Activated CD4-positive, alpha-beta T cell treated with anti-CD3 and anti-CD28 coated beads, Interleukin-2, amount 10 ng/mL, durations not matched to agents 7 days and 5 days (primary cell): ENCODE results near the gene TJP3. TPM values are rescaled to one million over a fixed set of nuclear protein-coding genes. Genes with fewer than 3 reads are reported as not detected.
"Not testable (repeated sequence)": the region's sequence is repeated elsewhere in the genome, so short reads cannot be mapped to it uniquely, and the experiment has no call there.

ENCODE experiments used
- CTCF ChIA-PET: fragments of 350-600 bp; sonication (Branson Sonifier 250); formaldehyde crosslinking; loops from one replicate; lab custom pipeline; 2021; ENCODE audit warnings: antibody characterized with exemption; lab: Charles Lee
- POLR2A ChIA-PET: fragments of 350-600 bp; sonication (Branson Sonifier 250); formaldehyde crosslinking; loops from one replicate; lab custom pipeline; 2021; ENCODE audit warnings: antibody characterized with exemption; lab: Charles Lee
- DNase-seq: peaks from one replicate; pipeline ENCODE4 v3.0.0-alpha.2; 2020
- H3K27ac Mint-ChIP-seq: one replicate; pipeline ENCODE4 v1.8.0; 2021; ENCODE audit warnings: mild to moderate bottlenecking, moderate library complexity, mixed read lengths
- H3K27me3 Mint-ChIP-seq: one replicate; pipeline ENCODE4 v1.8.0; 2021; ENCODE audit warnings: mixed read lengths
- H3K36me3 Mint-ChIP-seq: one replicate; pipeline ENCODE4 v1.8.0; 2021; ENCODE audit warnings: low read depth, mixed read lengths
- H3K4me1 Mint-ChIP-seq: one replicate; pipeline ENCODE4 v1.8.0; 2021; ENCODE audit warnings: mixed read lengths
- H3K4me3 Mint-ChIP-seq: one replicate; pipeline ENCODE4 v1.8.0; 2021; ENCODE audit warnings: mild to moderate bottlenecking, moderate library complexity, mixed read lengths
- H3K9me3 Mint-ChIP-seq: one replicate; pipeline ENCODE4 v1.8.0; 2021; ENCODE audit warnings: mixed read lengths
- total RNA-seq, 2 experiments: library from RNA; stranded (reverse); gene quantifications; one replicate each; pipeline ENCODE4 v1.2.3, GENCODE V29; 2021

TJP3 gene
- total RNA-seq, 2 experiments from 2014 or later, result 2.7 to 3.5 TPM

GRCh38 chr19:3753631-3754410 lies 45.6 kb downstream of the TJP3 start:
- peaks cover 8% of the 10 kb centered on the region for H3K4me1 Mint-ChIP-seq
- CTCF ChIA-PET, result interaction anchor here (2.6 kb wide), 1 partner anchor 9 kb away, joined by 8 read pairs; the partner anchor contains the start of gene MRPL54
- H3K36me3 Mint-ChIP-seq, result peaks cover 37% of the 10 kb centered on the region
- no peak overlapping the region for H3K27ac Mint-ChIP-seq
- POLR2A ChIA-PET, result no interaction called here
- H3K9me3 Mint-ChIP-seq, result no peaks in the 10 kb centered on the region
- no peak overlapping the region for H3K4me3 Mint-ChIP-seq
- no peaks in the 10 kb centered on the region for H3K27me3 Mint-ChIP-seq
- no peak for DNase-seq

GRCh38 chr19:3757705-3758104 lies 49.5 kb downstream of the TJP3 start:
- H3K9me3 Mint-ChIP-seq, DNase-seq, H3K27me3 Mint-ChIP-seq, H3K4me3 Mint-ChIP-seq, POLR2A ChIA-PET: not testable (repeated sequence)
- H3K36me3 Mint-ChIP-seq, result peaks cover 24% of the 10 kb centered on the region
- peaks cover 29% of the 10 kb centered on the region for H3K4me1 Mint-ChIP-seq
- peak overlapping the region; percentile 41 for H3K27ac Mint-ChIP-seq
- CTCF ChIA-PET, result interaction anchor here (3.0 kb wide), 1 partner anchor 64 kb away, joined by 12 read pairs; no protein-coding TSS in a partner anchor

- not testable (repeated sequence) for DNase-seq, H3K27ac Mint-ChIP-seq
- CTCF ChIA-PET, result interaction anchor here (3.0 kb wide), 1 partner anchor 63 kb away, joined by 12 read pairs; no protein-coding TSS in a partner anchor
These were observed 50.1 kb downstream of the TJP3 start for GRCh38 chr19:3758297-3758696.

GRCh38 chr19:3759482-3760254 lies 51.5 kb downstream of the TJP3 start:
- ChIA-PET CTCF (interaction anchor here (1.6 to 3.0 kb wide), 4 partner anchors 18 to 62 kb away, joined by 3 to 12 read pairs (median 6); no protein-coding TSS in a partner anchor), POLR2A (no interaction called here)
- no peak for DNase-seq
- H3K27me3 Mint-ChIP-seq, result no peaks in the 10 kb centered on the region
- peaks cover 34% of the 10 kb centered on the region for H3K4me1 Mint-ChIP-seq
- no peaks in the 10 kb centered on the region for H3K9me3 Mint-ChIP-seq
- H3K4me3 Mint-ChIP-seq, result peak overlapping the region; percentile 99
- peaks cover 26% of the 10 kb centered on the region for H3K36me3 Mint-ChIP-seq
- peak overlapping the region; percentile 9 for H3K27ac Mint-ChIP-seq

More at GRCh38 chr19:3758297-3758696, 50.1 kb downstream of the TJP3 start:
- H3K4me1 Mint-ChIP-seq, result peaks cover 35% of the 10 kb centered on the region
- H3K4me3 Mint-ChIP-seq, H3K9me3 Mint-ChIP-seq, H3K27me3 Mint-ChIP-seq, POLR2A ChIA-PET: not testable (repeated sequence)
- peaks cover 27% of the 10 kb centered on the region for H3K36me3 Mint-ChIP-seq

- H3K4me1 Mint-ChIP-seq, result peaks cover 31% of the 10 kb centered on the region
- peaks cover 18% of the 10 kb centered on the region for H3K36me3 Mint-ChIP-seq
- ChIA-PET POLR2A (no interaction called here), CTCF (interaction anchor here (0.6 to 3.9 kb wide), 10 partner anchors 9 to 504 kb away, joined by 3 to 15 read pairs (median 4); no protein-coding TSS in a partner anchor)
- H3K9me3 Mint-ChIP-seq, result no peaks in the 10 kb centered on the region
- H3K27ac Mint-ChIP-seq, result peak overlapping the region; percentile 97
- H3K4me3 Mint-ChIP-seq, result peak overlapping the region; percentile 99
- H3K27me3 Mint-ChIP-seq, result no peaks in the 10 kb centered on the region
- DNase-seq, result peak; percentile 42
These were observed 52.7 kb downstream of the TJP3 start for GRCh38 chr19:3760871-3761361.

GRCh38 chr19:3761382-3762129 lies 53.4 kb downstream of the TJP3 start, which contains the start of gene APBA3:
Gene APBA3 (minus strand): TSS chr19:3761692. CDS start chr19:3760264, 1,428 bp downstream.
- Mint-ChIP-seq H3K27ac (peak within 1 kb of the TSS; percentile 100), H3K4me1 (peaks cover 36% of the 10 kb centered on the region)

GRCh38 chr19:3762130-3762473 lies 53.9 kb downstream of the TJP3 start:
- Mint-ChIP-seq H3K9me3 (no peaks in the 10 kb centered on the region), H3K4me3 (peak overlapping the region; percentile 99), H3K36me3 (peaks cover 23% of the 10 kb centered on the region), H3K27ac (peak overlapping the region; percentile 100), H3K4me1 (peaks cover 38% of the 10 kb centered on the region), H3K27me3 (no peaks in the 10 kb centered on the region)
- ChIA-PET POLR2A (no interaction called here), CTCF (interaction anchor here (0.9 to 3.9 kb wide), 19 partner anchors 9 to 1029 kb away, joined by 3 to 15 read pairs (median 3); partner anchors contain the start of gene RAX2)
- no peak for DNase-seq

More at GRCh38 chr19:3761382-3762129, 53.4 kb downstream of the TJP3 start, which contains the start of gene APBA3:
- ChIA-PET POLR2A (no interaction called here), CTCF (interaction anchor here (0.6 to 3.9 kb wide), 20 partner anchors 9 to 1029 kb away, joined by 3 to 15 read pairs (median 4); partner anchors contain the start of gene RAX2)
- no peaks in the 10 kb centered on the region for H3K27me3 Mint-ChIP-seq
- peak; percentile 96 for DNase-seq
- H3K4me3 Mint-ChIP-seq, result peak within 1 kb of the TSS; percentile 99
- peaks cover 23% of the 10 kb centered on the region for H3K36me3 Mint-ChIP-seq
- no peaks in the 10 kb centered on the region for H3K9me3 Mint-ChIP-seq

GRCh38 chr19:3762501-3763459 lies 54.6 kb downstream of the TJP3 start, which contains the start of gene MRPL54:
Gene MRPL54 (plus strand): TSS chr19:3762682. CDS start chr19:3762701, 19 bp downstream.
- POLR2A ChIA-PET, result interaction anchor here (0.9 kb wide), 1 partner anchor 59 kb away, joined by 4 read pairs; no protein-coding TSS in a partner anchor
- H3K4me1 Mint-ChIP-seq, result peaks cover 38% of the 10 kb centered on the region
- peak within 1 kb of the TSS; percentile 99 for H3K4me3 Mint-ChIP-seq
- no peaks in the 10 kb centered on the region for H3K9me3 Mint-ChIP-seq
- DNase-seq, result peak; percentile 99
- CTCF ChIA-PET, result interaction anchor here (0.7 to 3.9 kb wide), 23 partner anchors 9 to 1028 kb away, joined by 3 to 15 read pairs (median 3); partner anchors contain the start of genes MATK and RAX2
- peaks cover 22% of the 10 kb centered on the region for H3K36me3 Mint-ChIP-seq
- peak within 1 kb of the TSS; percentile 100 for H3K27ac Mint-ChIP-seq
- H3K27me3 Mint-ChIP-seq, result no peaks in the 10 kb centered on the region

GRCh38 chr19:3765121-3765520 lies 56.9 kb downstream of the TJP3 start:
- POLR2A ChIA-PET, result no interaction called here
- Mint-ChIP-seq H3K4me1 (peaks cover 37% of the 10 kb centered on the region), H3K4me3 (no peak overlapping the region), H3K9me3 (no peaks in the 10 kb centered on the region), H3K27me3 (no peaks in the 10 kb centered on the region), H3K27ac (no peak overlapping the region), H3K36me3 (peaks cover 28% of the 10 kb centered on the region)
- CTCF ChIA-PET, result interaction anchor here (1.2 to 1.7 kb wide), 2 partner anchors 57 to 67 kb away, joined by 3 to 5 read pairs; no protein-coding TSS in a partner anchor
- DNase-seq, result no peak

GRCh38 chr19:3765757-3766156 lies 57.6 kb downstream of the TJP3 start:
- H3K4me3 Mint-ChIP-seq, H3K27me3 Mint-ChIP-seq, POLR2A ChIA-PET, H3K9me3 Mint-ChIP-seq, DNase-seq: not testable (repeated sequence)
- CTCF ChIA-PET, result interaction anchor here (2.1 kb wide), 1 partner anchor 56 kb away, joined by 5 read pairs; no protein-coding TSS in a partner anchor
- peaks cover 33% of the 10 kb centered on the region for H3K4me1 Mint-ChIP-seq
- peaks cover 28% of the 10 kb centered on the region for H3K36me3 Mint-ChIP-seq
- peak overlapping the region; percentile 87 for H3K27ac Mint-ChIP-seq

- Mint-ChIP-seq H3K27me3 (no peaks in the 10 kb centered on the region), H3K4me3 (peak overlapping the region; percentile 55), H3K4me1 (peaks cover 29% of the 10 kb centered on the region), H3K27ac (peak overlapping the region; percentile 87), H3K9me3 (no peaks in the 10 kb centered on the region), H3K36me3 (peaks cover 23% of the 10 kb centered on the region)
- ChIA-PET CTCF (interaction anchor here (2.1 kb wide), 1 partner anchor 55 kb away, joined by 5 read pairs; no protein-coding TSS in a partner anchor), POLR2A (no interaction called here)
- DNase-seq, result peak; percentile 38
These were observed 58.3 kb downstream of the TJP3 start for GRCh38 chr19:3766520-3766919.
